HepG2 (cell line): ENCODE results near the gene BMP2K. TPM values are rescaled to one million over a fixed set of nuclear protein-coding genes. Genes with fewer than 3 reads are reported as not detected.

Experiments used
- ATAC-seq: fragments of 200-7000 bp; cut with Tn5 transposase; 3 replicates; pipeline ENCODE4 v1.9.1; 2020; ENCODE audit warnings: mild to moderate bottlenecking, moderate library complexity
- BruUV-seq: library from RNA; stranded (reverse); fragments of 400-500 nt; replicated peaks from 2 replicates; lab custom pipeline; 2021; lab: Mats Ljungman, UMichigan
- CTCF ChIA-PET: fragments of 300-600 bp; formaldehyde crosslinking; extraction: SDS; loops from one replicate; lab custom pipeline; 2021; ENCODE audit warnings: low total read pairs, inconsistent platforms, low intra/inter-chr PET ratio; lab: Yijun Ruan, JAX
- POLR2A ChIA-PET: fragments of 350-600 bp; sonication (Branson Sonifier 250); formaldehyde crosslinking; loops from one replicate; lab custom pipeline; 2020; ENCODE audit warnings: antibody characterized with exemption, inconsistent platforms; lab: Yijun Ruan, JAX
- DNase-seq: peaks from one replicate; pipeline ENCODE4 v3.0.0-alpha.2; 2015; ENCODE audit warnings: low spot score
- FAIRE-seq: peaks from 3 replicates; lab custom pipeline; 2011; peaks lifted over from hg19 to GRCh38; lab: Jason Lieb, UNC
- H2AFZ ChIP-seq: one replicate; pipeline ENCODE4 v1.6.1; 2011; ENCODE audit warnings: low read length, inconsistent platforms
- H3K27ac ChIP-seq: fragments of 300-600 bp; 3 replicates; pipeline ENCODE4 v1.8.0; 2011; ENCODE audit warnings: mixed run types, mild to moderate bottlenecking, mixed read lengths, low read length, inconsistent platforms; ENCODE audit not compliant: insufficient read depth; ENCODE audit errors: extremely low read length
- H3K27me3 ChIP-seq, 2 experiments: fragments of 200-600 bp in 1 of 2; 2 replicates in 1 of 2; 3 replicates in 1 of 2; pipeline versions ENCODE4 v1.6.0 to v1.8.0; 2011; ENCODE audit warnings: low read length in 2 of 2, mild to moderate bottlenecking in 2 of 2, moderate library complexity in 2 of 2, inconsistent platforms in 1 of 2; ENCODE audit not compliant: insufficient read depth in 2 of 2, control insufficient read depth in 1 of 2
- H3K36me3 ChIP-seq, 2 experiments: fragments of 200-600 bp in 1 of 2; replicated peaks in 1 of 2; 2 replicates in 1 of 2; 3 replicates in 1 of 2; pipeline versions ENCODE4 v1.5.1 to v1.8.0; 2011; ENCODE audit warnings: low read length in 2 of 2, inconsistent platforms in 1 of 2; ENCODE audit not compliant: insufficient read depth in 2 of 2, control insufficient read depth in 1 of 2
- H3K4me1 ChIP-seq: 2 replicates; pipeline ENCODE4 v1.5.1; 2012; ENCODE audit warnings: low read length, inconsistent platforms; ENCODE audit not compliant: insufficient read depth
- H3K4me2 ChIP-seq: 2 replicates; pipeline ENCODE4 v1.6.0; 2011; ENCODE audit warnings: low read depth, low read length, inconsistent platforms
- H3K4me3 ChIP-seq, 3 experiments: fragments of 200-600 bp in 1 of 3; sonication (generic), shearing (Covaris generic) in 1 of 3; replicated peaks in 1 of 3; 2 replicates each; pipeline ENCODE4 v1.5.1; 2011 to 2016; ENCODE audit warnings: low read length in 3 of 3, inconsistent platforms in 2 of 3, low read depth in 2 of 3, mild to moderate bottlenecking in 2 of 3, control low read depth in 1 of 3, mixed read lengths in 1 of 3; ENCODE audit not compliant: insufficient read depth in 1 of 3
- H3K79me2 ChIP-seq: one replicate; pipeline ENCODE4 v1.6.1; 2011; ENCODE audit warnings: low read length, inconsistent platforms; ENCODE audit not compliant: insufficient read depth
- H3K9ac ChIP-seq: 2 replicates; pipeline ENCODE4 v1.6.0; 2011; ENCODE audit warnings: mild to moderate bottlenecking, low read depth, low read length, inconsistent platforms; ENCODE audit not compliant: insufficient read depth
- H3K9me3 ChIP-seq: 2 replicates; pipeline ENCODE4 v1.5.1; 2012; ENCODE audit warnings: mild to moderate bottlenecking, low read length
- H4K20me1 ChIP-seq: 2 replicates; pipeline ENCODE4 v1.6.0; 2011; ENCODE audit warnings: inconsistent platforms, mild to moderate bottlenecking, low read length, moderate library complexity; ENCODE audit not compliant: insufficient read depth
- HHEX ChIP-seq: IDR thresholded peaks from 2 replicates; pipeline ENCODE4 v1.6.1; 2016; ENCODE audit warnings: control low read depth
- KDM6A ChIP-seq: IDR thresholded peaks from 2 replicates; pipeline ENCODE4 v1.6.1; 2016; ENCODE audit warnings: low read depth
- MIER3 ChIP-seq: IDR thresholded peaks from 2 replicates; pipeline ENCODE4 v1.6.1; 2016; ENCODE audit warnings: missing compliant biosample characterization, borderline replicate concordance
- MIXL1 ChIP-seq: IDR thresholded peaks from 2 replicates; pipeline ENCODE4 v1.6.1; 2016
- NRL ChIP-seq: sonication (generic); formaldehyde crosslinking; IDR thresholded peaks from 2 replicates; pipeline ENCODE4 v1.5.0; 2020; ENCODE audit warnings: missing genetic modification reagents, mild to moderate bottlenecking, moderate library complexity, borderline replicate concordance
- RFX3 ChIP-seq: IDR thresholded peaks from 2 replicates; pipeline ENCODE4 v1.6.1; 2016; ENCODE audit warnings: missing biosample characterization, missing genetic modification reagents
- SNRNP70 ChIP-seq: fragments of 200-400 bp; formaldehyde crosslinking; IDR thresholded peaks from 2 replicates; pipeline ENCODE4 v1.6.1; 2017; ENCODE audit warnings: mild to moderate bottlenecking, low read depth, low read length, moderate library complexity
- SRSF4 ChIP-seq: fragments of 200-400 bp; formaldehyde crosslinking; IDR thresholded peaks from one replicate; pipeline ENCODE4 v1.6.1; 2018; ENCODE audit warnings: mild to moderate bottlenecking, low read depth, low read length, moderate library complexity; ENCODE audit not compliant: poor library complexity, severe bottlenecking
- SYNCRIP ChIP-seq: fragments of 200-400 bp; formaldehyde crosslinking; IDR thresholded peaks from 2 replicates; pipeline ENCODE4 v1.6.1; 2018; ENCODE audit warnings: mild to moderate bottlenecking, low read depth, low read length; ENCODE audit not compliant: insufficient read depth
- TMF1 ChIP-seq: sonication (generic); formaldehyde crosslinking; IDR thresholded peaks from 2 replicates; pipeline ENCODE4 v1.8.1; 2022; ENCODE audit warnings: low read depth, missing genetic modification reagents
- TOE1 ChIP-seq: sonication (generic); formaldehyde crosslinking; IDR thresholded peaks from 2 replicates; pipeline ENCODE4 v1.4.0; 2020; ENCODE audit warnings: mild to moderate bottlenecking, missing genetic modification reagents
- ZMYM2 ChIP-seq: sonication (generic); formaldehyde crosslinking; IDR thresholded peaks from 2 replicates; pipeline ENCODE4 v1.8.0; 2022; ENCODE audit warnings: mild to moderate bottlenecking, missing genetic modification reagents
- ZNF543 ChIP-seq: sonication (generic); formaldehyde crosslinking; IDR thresholded peaks from 2 replicates; pipeline ENCODE4 v1.4.0; 2020; ENCODE audit warnings: mild to moderate bottlenecking, missing genetic modification reagents
- ZNF766 ChIP-seq: sonication (generic); formaldehyde crosslinking; IDR thresholded peaks from 2 replicates; pipeline ENCODE4 v1.5.0; 2020; ENCODE audit warnings: missing genetic modification reagents, borderline replicate concordance
- ZNF780A ChIP-seq: sonication (generic); formaldehyde crosslinking; IDR thresholded peaks from 2 replicates; pipeline ENCODE4 v1.8.0; 2022; ENCODE audit warnings: mild to moderate bottlenecking, missing genetic modification reagents, moderate library complexity
- ZSCAN22 ChIP-seq: sonication (generic); formaldehyde crosslinking; IDR thresholded peaks from 2 replicates; pipeline ENCODE4 v1.4.0; 2020; ENCODE audit warnings: mild to moderate bottlenecking, missing genetic modification reagents
- ZSCAN31 ChIP-seq: sonication (generic); formaldehyde crosslinking; IDR thresholded peaks from 2 replicates; pipeline ENCODE4 v1.5.0; 2020; ENCODE audit warnings: low read depth, mild to moderate bottlenecking, missing genetic modification reagents
- WGBS: methylation state at CpG from one replicate; pipeline ENCODE4 v1.1.6; 2017; ENCODE audit warnings: low lambda C conversion rate; 5-methylcytosine and 5-hydroxymethylcytosine counted together
- in situ Hi-C: cut with HindIII; loops from 2 replicates; pipeline ENCODE4 v1.10.0; 2017; ENCODE audit warnings: low pct_unique_long_range_greater_than_20kb; ENCODE audit not compliant: extremely low pct_ligation_motif_present
- intact Hi-C: fragments of 100-400 bp; cut with micrococcal nuclease; formaldehyde crosslinking; loops from one replicate; pipeline ENCODE4 v1.10.0; 2022; ENCODE audit not compliant: unreplicated experiment
- polyA plus RNA-seq, 8 experiments: library from polyadenylated mRNA; depleted of rRNA in 3 of 8; stranded (reverse) in 7 of 8; unstranded in 1 of 8; fragments of >200 nt; fragmentation: Illumina TruSeq in 4 of 8; extraction: Trizol in 4 of 8; gene quantifications; 2 replicates each; pipeline versions ENCODE4 v1.2.1 to v1.2.3, GENCODE V29; 2011 to 2016; ENCODE audit warnings: low read depth in 4 of 8, missing spikeins in 1 of 8, mixed read lengths in 1 of 8; ENCODE audit not compliant: insufficient read depth in 1 of 8
- total RNA-seq, 5 experiments: library from RNA; depleted of rRNA; stranded (reverse); fragments of >200 nt; fragmentation: Illumina TruSeq; extraction: Trizol; gene quantifications; 2 replicates each; pipeline ENCODE4 v1.2.3, GENCODE V29; 2016; ENCODE audit warnings: low read depth in 1 of 5
- TF ChIP-seq, protein P1 (sequence below): sonication (generic); formaldehyde crosslinking; IDR thresholded peaks from 2 replicates; pipeline ENCODE4 v1.4.0; 2020; ENCODE audit warnings: mild to moderate bottlenecking, missing genetic modification reagents
- TF ChIP-seq, protein P2 (sequence below): IDR thresholded peaks from 2 replicates; pipeline ENCODE4 v1.6.1; 2018; ENCODE audit warnings: missing genetic modification reagents

The BMP2K gene
- total and polyA plus RNA-seq, 2 of the 13 experiments (the other 11 are each of a cell fraction or from before 2014, with no cell fraction given), result 8.6 to 15.2 TPM

DNA sequence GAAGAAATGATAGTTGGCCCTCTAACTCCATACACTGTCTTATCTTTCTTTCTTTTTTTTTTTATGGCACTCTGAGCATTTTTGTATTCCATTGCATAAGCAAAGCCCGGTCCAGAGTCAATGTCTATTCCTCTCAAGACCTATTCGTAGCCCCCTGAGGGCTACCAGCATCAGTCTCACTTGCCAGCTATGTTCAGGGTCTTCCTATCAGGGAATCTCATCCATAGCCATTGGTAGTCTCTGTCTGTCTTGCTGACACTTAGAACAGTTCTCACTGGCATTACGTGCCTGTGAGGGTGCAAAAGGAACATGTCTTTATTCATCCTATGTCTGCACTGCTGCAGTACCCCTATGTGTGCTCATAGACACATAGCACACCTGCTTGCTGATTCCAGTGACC lies 51.0 kb downstream of the BMP2K start:
- FAIRE-seq, result no peak
- no peak overlapping the region for H3K27ac ChIP-seq
- WGBS, result 98% methylated on average over 3 of the region's 3 CpGs

DNA sequence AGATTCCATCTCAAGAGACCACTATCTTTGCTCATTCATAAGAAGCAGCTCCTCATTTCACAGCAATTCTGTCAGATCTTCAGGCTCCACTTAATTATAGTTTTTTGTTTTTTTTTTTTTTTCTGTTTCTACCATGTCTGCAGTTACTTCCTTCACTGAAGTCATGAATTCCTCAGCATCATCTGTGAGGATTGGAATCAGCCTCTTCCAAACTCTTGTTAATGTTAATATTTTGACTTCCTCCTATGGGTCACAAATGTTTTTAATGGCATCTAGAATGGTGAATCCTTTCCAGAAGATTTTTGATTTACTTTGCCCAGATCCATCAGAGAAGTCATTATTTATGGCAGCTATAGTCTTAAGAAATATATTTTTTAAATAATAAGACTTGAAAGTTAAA lies 53.1 kb downstream of the BMP2K start:
- POLR2A ChIA-PET, result no interaction called here
- no peak overlapping the region for H3K4me3 ChIP-seq
- H3K27me3 ChIP-seq, result no peaks in the 10 kb centered on the region
- no peak for DNase-seq
- no peak for FAIRE-seq
- BruUV-seq, result no TSS peak
- no peaks in the 10 kb centered on the region for H3K4me1 ChIP-seq
- intact Hi-C loops, result no loop called here
- H4K20me1 ChIP-seq, result no peaks in the 10 kb centered on the region
- no peak overlapping the region for H3K4me2 ChIP-seq
- H3K79me2 ChIP-seq, result no peaks in the 10 kb centered on the region
- H2AFZ ChIP-seq, result no peak overlapping the region
- H3K9me3 ChIP-seq, result no peaks in the 10 kb centered on the region
- no peak for ATAC-seq
- no peak overlapping the region for H3K27ac ChIP-seq
- in situ Hi-C loops, result no loop called here
- no peak overlapping the region for H3K9ac ChIP-seq
- CTCF ChIA-PET, result no interaction called here
- H3K36me3 ChIP-seq, result peaks cover 8 to 25% of the 10 kb centered on the region in 2 experiments; a peak in 3 of 5 replicates
- no peak for TF ChIP-seq HHEX (CRISPR knock-in tag)
- no peak for TF ChIP-seq ZNF543 (CRISPR knock-in tag)
- TF ChIP-seq RFX3 (CRISPR knock-in tag), result no peak
- no peak for TF ChIP-seq TOE1 (CRISPR knock-in tag)
- no peak for TF ChIP-seq SNRNP70
- no peak for TF ChIP-seq MIER3 (CRISPR knock-in tag)
- TF ChIP-seq KDM6A (CRISPR knock-in tag), result no peak
- TF ChIP-seq SRSF4, result no peak
- TF ChIP-seq, protein P1, sequence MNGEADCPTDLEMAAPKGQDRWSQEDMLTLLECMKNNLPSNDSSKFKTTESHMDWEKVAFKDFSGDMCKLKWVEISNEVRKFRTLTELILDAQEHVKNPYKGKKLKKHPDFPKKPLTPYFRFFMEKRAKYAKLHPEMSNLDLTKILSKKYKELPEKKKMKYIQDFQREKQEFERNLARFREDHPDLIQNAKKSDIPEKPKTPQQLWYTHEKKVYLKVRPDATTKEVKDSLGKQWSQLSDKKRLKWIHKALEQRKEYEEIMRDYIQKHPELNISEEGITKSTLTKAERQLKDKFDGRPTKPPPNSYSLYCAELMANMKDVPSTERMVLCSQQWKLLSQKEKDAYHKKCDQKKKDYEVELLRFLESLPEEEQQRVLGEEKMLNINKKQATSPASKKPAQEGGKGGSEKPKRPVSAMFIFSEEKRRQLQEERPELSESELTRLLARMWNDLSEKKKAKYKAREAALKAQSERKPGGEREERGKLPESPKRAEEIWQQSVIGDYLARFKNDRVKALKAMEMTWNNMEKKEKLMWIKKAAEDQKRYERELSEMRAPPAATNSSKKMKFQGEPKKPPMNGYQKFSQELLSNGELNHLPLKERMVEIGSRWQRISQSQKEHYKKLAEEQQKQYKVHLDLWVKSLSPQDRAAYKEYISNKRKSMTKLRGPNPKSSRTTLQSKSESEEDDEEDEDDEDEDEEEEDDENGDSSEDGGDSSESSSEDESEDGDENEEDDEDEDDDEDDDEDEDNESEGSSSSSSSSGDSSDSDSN (CRISPR knock-in tag), result no peak
- no peak for TF ChIP-seq TMF1 (CRISPR knock-in tag)
- TF ChIP-seq ZMYM2 (CRISPR knock-in tag), result no peak

More for the DNA sequence above, 51.0 kb downstream of the BMP2K start:
- Histone ChIP-seq H3K4me1 (no peaks in the 10 kb centered on the region), H3K79me2 (no peaks in the 10 kb centered on the region), H3K4me2 (no peak overlapping the region), H4K20me1 (no peaks in the 10 kb centered on the region), H3K27me3 (no peaks in the 10 kb centered on the region), H2AFZ (no peak overlapping the region), H3K9me3 (no peaks in the 10 kb centered on the region), H3K36me3 (peaks cover 8 to 25% of the 10 kb centered on the region in 2 experiments; a peak in 3 of 5 replicates), H3K9ac (no peak overlapping the region), H3K4me3 (no peak overlapping the region)
- ChIA-PET POLR2A (no interaction called here), CTCF (no interaction called here)
- DNase-seq (no peak), ATAC-seq (no peak)
- intact Hi-C loops (no loop called here), in situ Hi-C loops (no loop called here)
- no TSS peak for BruUV-seq
- no peak for TF ChIP-seq ZSCAN22
- no peak for TF ChIP-seq NRL (CRISPR knock-in tag)
- TF ChIP-seq, protein P2, sequence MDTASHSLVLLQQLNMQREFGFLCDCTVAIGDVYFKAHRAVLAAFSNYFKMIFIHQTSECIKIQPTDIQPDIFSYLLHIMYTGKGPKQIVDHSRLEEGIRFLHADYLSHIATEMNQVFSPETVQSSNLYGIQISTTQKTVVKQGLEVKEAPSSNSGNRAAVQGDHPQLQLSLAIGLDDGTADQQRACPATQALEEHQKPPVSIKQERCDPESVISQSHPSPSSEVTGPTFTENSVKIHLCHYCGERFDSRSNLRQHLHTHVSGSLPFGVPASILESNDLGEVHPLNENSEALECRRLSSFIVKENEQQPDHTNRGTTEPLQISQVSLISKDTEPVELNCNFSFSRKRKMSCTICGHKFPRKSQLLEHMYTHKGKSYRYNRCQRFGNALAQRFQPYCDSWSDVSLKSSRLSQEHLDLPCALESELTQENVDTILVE (CRISPR knock-in tag), result no peak
- no peak for TF ChIP-seq SYNCRIP
- no peak for TF ChIP-seq ZSCAN31 (CRISPR knock-in tag)
- TF ChIP-seq MIXL1 (CRISPR knock-in tag), result no peak
- no peak for TF ChIP-seq ZNF766 (CRISPR knock-in tag)
- no peak for TF ChIP-seq ZNF780A (CRISPR knock-in tag)
